Measurements from ENCODE around the gene FAM168A.

GRCh38 chr11:73386016-73386415 is 211.9 kb downstream of the FAM168A start:
- TF ChIP-seq CTCF (IDR thresholded peaks at IDR 0.05; ENCODE audit: low read depth, low read length): no peak
- TF ChIP-seq POLR2A (IDR thresholded peaks at IDR 0.05; ENCODE audit: extremely low read depth, insufficient read length): no peak
- no peak for TF ChIP-seq MAX (IDR thresholded peaks at IDR 0.05; ENCODE audit: low read depth, low read length)
- TF ChIP-seq MYC (IDR thresholded peaks at IDR 0.05; ENCODE audit: low read depth, low read length): no peak
